IPS-NIHi7 (cell line): ENCODE data around the gene EIF3F.

Experiments
- DNase-seq: peaks from one replicate; pipeline ENCODE4 v3.0.0; 2012; ENCODE audit warnings: mixed read lengths; ENCODE audit errors: extremely low spot score

Gene EIF3F

DNA sequence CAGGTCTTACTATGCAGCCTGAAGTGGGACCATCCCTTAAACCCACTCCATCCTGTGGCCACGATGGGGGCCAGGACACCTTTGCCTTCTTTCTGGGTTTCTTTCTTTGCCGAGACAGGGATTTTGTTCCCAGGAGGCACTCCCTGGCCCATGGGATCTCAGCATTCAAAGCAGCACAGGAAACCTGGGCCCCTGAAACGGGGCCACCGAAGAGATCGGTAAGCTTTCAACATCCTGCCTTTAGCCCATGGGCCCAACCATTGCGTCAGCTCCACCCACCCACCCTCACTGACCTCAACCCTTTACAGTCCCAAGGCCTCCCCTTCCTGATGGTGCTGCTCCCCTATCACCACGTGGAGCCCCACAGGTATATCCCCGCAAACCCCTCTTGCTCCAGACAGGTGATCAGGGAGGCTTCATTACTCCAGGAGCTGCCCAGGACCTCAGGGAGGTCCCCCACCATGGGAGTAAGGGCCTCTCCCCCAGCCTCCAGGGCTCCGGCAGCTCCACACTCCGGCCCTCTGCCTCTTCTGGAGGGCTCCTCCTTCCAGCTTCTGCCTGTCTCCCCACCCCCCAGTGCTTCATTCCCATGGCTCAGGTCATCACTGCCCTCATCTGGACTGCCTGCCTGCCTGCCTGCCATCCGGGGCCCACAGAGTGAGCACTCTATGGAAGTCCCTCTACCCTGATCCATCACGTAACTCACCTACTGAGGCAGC lies 51.8 kb downstream of the EIF3F start:
- no peak for DNase-seq

DNA sequence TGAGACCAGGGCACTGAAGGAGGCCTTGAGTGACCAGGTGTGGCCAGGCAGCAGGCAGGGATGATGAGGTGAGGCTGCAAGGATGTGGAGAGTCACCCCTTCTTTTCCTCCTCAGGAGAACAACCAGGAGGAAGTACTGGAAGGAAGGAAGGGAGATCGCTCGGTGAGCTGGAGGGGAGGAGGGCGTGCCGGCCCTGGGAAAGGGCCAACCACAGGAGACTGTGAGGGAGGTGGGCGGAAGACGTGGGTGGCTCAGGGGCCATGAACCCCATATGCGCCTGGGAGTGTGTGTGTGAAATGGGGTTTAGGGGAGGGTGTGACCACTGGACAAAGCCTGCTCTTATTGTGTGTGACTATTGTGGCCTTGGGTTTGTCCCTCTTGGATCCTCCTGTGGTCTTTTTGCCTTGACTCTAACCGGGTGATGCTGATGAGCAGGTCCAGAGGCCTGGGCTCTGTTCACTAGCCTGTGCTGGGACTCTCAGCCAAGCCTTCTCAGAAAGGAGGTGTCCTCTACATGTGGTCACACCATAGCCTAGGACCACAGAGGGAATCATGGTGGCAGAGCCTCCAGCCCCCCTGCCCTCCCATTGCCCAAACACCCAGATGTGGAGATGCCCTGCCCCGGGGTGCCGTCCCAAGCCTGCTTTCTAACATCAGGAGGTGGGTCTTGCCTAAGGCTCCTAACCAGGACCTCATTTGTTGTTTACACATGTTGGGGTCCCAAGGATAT lies 52.6 kb downstream of the EIF3F start:
- DNase-seq: no peak

DNA sequence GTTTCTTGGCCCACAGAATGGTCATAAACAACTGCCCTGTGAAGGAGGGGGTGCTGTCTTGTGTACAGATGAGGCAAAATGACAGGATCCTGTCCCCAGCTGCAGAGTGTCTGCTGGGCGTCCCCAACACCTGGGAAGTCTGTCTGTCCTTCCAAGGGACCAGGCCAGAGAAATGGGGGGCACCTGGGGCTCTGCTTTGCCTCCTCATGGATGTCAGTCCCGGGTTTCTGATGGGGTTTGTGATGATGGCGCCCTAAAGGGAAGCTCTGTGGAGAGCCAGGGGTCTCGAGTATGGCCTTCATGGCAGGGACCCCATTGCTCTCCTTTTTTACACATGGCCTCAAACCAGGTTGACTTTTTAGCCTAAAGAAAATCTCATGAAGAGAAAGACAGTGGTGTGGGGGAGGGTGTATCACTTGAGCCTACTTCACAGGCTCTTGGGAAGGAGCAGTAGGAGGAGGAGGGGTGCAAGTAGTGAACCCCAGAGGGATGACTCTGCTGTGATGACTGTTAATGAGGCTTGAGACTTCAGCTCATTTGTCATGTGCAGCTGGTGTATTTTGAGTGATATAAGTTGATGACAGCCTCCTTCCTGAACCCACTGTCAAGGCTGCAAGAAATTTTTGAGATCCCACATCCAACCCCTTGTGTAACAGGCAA lies 53.3 kb downstream of the EIF3F start:
- DNase-seq: no peak

DNA sequence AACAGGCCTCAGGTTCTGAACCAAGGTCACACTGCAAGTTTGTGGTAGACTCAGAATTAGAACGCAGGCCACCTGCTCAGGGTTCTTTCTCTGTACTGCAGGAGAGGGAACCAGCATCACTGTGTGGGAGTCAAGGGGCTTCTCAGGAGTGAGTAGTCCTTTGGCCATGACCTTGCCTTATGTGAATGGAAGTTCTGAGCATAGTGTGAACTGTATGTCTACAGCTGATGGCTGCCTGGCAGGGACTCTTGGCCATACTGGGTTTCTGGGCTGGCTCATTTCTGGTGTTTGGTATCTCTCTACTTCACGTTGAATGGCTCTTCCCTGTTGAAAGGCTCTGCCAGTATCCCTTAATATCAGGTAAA lies 53.8 kb downstream of the EIF3F start:
- no peak for DNase-seq

DNA sequence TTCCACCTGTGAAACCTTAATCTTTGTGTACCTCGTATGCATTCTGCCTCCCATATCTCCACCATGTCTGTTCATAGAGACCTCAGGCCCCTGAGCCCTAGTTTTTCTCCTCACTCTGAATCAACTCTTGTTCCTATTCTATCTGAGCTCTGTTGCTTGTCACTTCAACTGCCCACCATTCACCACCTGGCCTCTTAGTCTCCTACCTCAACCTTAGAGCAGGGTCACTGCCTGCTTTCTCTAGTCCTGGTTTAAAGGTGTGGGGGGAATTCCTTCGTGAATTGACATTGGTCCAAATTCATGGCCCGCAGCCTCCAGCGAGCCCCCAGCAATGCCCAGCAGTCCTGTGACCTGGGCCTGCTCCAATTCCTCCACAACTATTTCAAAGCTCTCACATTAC lies 54.4 kb downstream of the EIF3F start:
- no peak for DNase-seq

DNA sequence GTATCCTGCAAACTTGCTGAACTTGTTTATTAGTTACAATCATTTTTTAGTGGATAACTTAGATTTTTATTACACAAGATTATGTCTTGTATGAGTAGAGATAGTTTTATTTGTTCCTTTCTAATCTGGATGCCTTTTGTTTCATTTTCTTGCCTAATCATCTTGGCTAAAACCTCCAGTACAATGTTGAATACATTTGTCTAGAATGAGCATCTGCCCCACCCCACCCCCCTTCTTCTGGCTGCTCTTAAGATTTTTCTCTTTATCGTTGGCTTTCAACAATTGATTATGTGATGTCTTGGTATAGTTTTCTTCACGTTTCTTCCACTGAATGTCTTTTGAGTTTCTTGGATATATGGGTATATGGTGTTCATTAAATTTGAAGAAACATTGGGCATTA lies 56.6 kb downstream of the EIF3F start:
- DNase-seq: no peak

DNA sequence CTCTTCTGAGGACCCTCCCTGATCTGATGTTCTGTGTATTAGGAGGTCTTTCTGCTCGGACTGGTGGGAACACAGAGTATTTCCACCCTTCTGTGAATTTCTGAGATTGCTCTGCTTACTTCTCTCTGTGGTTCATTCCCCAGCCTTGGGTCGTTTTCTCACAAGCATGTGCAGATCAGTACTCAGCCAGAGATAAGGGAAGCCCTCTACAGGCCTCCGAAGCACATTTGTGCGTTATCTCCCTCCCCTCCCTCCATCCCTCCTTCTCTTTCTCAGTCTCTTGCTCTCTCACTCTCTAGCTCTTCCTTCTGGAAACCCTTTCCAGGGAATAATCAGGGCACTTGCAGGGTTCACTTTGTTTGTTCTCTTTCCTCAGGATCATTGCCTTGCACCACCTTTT lies 58.7 kb downstream of the EIF3F start:
- DNase-seq: no peak

DNA sequence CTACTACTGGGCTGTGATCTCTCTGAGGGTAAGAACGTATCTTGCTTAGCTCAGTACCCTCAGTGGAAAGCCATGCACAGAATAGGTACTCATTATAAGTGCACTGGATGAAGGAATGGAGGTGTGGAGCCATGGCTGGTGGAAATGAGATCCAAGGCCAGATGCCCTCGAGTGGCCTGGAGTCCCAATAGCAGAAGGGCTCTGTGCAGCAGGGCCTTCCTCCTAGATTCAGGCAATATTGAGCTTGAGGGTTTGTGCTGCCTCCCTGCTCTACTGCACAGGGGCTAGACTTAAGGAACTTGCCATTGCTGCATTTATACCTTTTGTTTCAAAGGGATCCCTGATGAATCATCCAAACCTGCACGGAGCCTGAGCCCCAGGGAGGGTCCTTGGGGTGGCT lies 60.2 kb downstream of the EIF3F start:
- no peak for DNase-seq

DNA sequence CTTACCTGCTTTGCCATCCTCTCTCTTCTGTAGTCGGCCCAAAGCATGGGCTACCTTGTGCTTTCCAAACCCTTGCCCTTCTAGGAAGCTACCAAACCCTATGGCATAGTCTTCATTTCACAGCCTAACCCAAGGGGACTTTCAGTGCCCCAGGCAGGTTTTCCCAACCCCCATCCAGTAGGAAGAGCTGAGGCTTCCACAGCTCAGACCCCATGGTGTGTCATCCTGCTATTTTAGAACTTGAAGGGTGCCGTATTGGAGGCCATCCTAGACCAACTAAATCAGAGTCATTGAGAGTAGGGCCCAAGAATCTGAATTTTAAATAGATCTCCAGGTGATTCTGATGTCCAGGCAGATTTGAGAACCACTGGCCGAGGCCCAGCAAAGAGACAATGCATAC lies 61.9 kb downstream of the EIF3F start:
- no peak for DNase-seq
